GM18907 (cell line): ENCODE results near the gene ACOXL.

Experiments
- ATAC-seq: cut with Tn5 transposase; IDR thresholded peaks from one replicate; pipeline ENCODE4 v1.9.1; 2021; ENCODE audit warnings: mild to moderate bottlenecking, moderate library complexity; ENCODE audit not compliant: unreplicated experiment

ACOXL gene

DNA sequence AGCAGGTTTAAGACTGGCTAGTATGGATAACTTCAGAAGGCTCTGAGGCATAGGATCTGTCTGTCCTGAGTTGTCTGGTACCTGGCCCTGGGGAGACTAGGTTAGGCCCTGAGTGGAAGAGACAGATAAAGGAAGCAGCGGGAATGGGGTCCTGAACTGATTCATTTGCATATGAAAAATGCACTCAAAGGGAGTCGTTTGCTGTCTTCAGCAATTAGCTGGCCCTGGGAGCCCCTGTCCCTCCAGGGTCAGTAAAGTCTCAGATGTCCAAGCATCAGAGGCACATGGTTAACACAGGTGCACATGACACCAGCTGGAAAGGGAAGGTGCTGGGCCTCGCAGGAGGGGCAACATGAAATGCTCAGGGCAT, 172.4 kb downstream of the ACOXL start:
- ATAC-seq, result no peak

DNA sequence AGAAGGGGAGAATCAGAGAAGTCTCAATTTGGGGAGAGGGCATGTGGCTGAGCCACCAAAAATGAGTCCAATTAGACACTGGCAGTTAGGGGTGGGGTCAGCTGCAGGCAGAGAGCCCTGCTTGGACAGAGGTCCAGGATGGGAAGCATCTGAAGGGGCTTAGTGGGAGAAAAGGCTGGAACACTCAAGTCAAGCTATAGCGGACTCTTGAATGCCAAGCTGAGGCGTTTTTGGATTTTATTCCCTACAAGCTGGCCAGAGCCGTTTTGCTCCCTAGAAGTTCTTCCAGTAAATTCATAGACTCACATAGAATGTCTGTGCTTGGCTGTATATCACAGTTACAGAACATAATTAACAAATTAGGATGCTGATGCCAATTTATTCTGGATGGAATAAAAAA, 172.8 kb downstream of the ACOXL start:
- ATAC-seq, result no peak

DNA sequence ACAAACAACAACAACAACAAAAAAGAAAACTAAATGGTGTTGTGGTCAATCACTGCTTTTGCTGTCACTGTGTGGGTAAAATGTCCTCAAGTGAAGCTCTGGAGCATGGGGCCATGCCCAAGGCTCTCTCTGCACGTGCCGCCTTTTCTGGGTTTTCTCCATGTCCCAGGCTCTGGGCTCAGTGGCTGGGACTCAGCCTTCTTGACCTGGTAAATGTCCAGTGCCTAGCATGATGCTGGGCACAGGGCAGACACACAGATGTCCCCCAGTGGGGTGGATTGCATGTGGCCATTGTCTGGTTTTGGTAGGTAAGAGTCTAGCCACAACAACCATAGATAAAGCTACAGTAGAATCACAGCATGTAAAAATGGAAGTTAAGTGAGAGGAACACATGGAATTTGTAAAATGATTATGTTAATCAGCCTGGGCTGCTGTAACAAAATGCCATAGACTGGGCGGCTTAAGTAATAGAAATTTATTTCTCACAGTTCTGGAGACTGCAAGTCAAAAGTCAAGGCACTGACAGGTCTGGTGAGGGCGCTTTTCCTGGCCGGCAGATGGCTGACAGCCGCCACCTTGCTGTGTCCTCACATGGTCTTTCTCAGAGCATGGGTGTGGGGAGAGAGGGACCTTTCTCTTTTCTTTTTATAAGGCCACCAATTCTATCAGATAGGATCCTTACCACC, 174.4 kb downstream of the ACOXL start:
- ATAC-seq, result no peak

DNA sequence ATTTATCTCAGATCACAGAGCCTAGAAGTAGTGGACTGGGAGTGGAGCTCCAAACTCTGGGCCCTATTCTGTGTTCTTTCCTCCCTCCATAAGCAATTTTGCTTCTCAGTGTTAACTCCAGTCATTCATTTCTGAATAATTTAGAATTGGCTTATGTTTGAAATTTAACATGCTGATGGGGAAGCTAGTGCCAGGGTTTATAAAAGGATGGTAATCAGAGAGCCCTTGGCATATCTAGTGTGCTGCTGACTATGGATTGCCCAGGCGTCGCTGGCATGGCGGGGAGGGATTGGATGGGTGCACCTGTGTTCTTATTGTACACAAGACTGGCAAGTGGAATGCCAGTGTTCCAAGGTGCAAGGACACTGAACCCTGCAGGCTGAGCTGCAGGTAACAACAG, 177.1 kb downstream of the ACOXL start:
- ATAC-seq, result no peak

DNA sequence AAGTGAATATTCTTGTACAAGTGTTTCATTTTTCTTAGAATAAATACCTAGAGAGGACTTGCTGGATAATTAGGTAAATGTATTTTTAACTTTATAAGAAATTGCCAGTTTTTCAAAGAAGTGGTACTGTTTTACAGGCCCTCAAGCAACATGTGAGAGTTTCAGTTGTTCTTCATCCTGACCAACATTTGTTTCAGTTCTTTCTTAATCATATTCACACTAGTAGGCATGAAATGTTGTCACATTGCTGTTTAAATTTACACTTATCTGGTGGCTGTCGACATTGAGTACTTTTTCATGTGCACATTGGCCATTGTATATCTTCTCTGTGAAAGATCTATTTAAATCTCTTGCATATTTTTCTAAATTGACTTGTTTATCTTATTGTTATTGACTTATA, 178.1 kb downstream of the ACOXL start:
- no peak for ATAC-seq

GRCh38 chr2:110919738-110920137, 187.4 kb downstream of the ACOXL start:
- no peak for ATAC-seq

DNA sequence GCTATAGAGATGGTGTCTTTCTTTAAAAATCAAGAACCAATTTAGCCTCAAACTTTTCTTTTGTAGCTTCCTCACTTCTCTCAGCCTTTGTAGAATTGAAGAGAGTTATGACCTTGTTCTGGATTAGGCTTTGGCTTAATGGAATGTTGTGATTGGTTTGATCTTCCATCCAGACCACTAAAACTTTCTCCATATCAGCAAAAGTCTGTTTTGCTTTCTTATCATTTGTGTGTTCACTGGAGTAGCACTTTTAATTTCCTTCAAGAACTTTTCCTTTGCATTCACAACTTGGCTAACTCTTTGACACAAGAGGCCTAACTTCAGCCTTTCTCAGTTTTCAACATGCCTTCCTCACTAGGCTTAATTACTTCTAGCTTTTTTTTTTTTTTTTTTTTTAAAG, 193.1 kb downstream of the ACOXL start:
- no peak for ATAC-seq

- ATAC-seq, result no peak
Measured at GRCh38 chr2:110927526-110927925, 195.2 kb downstream of the ACOXL start.

GRCh38 chr2:110929528-110929927, 197.2 kb downstream of the ACOXL start:
- ATAC-seq, result no peak

DNA sequence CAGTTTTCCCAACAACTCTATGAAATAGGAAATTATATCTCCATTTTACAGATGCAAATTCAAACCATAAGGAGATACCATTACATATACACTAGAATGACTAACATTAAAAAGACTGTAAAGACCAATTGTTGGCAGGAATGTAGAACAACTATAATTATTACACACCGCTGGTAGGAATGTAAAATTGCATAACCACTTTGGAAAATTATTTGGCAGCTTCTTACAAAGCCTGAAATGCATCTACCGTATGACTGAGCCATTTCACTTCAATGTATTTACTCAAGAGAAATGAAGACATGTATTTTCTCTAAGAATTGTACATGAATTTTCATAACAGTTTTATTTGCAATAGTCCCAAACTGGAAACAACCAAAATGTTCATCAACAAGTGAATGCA, 199.3 kb downstream of the ACOXL start:
- no peak for ATAC-seq

DNA sequence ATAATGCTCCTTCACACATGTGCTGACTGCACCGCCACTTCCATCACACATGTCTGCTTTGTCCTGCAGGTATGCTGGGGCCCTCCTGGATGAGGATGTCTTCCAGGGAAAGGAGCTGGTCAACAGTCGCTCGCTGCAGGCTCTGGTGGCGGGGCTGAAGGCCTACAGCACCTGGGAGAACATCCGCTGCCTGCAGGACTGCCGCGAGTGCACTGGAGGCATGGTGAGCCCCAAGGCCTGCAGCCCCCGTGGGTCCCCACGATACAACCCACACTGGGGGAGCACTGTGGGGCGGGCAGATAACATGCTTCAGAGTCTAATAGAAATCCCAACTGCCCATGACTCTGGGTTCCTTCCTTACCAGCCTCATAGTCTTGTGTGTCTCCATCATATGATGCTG, 201.0 kb downstream of the ACOXL start:
- no peak for ATAC-seq

DNA sequence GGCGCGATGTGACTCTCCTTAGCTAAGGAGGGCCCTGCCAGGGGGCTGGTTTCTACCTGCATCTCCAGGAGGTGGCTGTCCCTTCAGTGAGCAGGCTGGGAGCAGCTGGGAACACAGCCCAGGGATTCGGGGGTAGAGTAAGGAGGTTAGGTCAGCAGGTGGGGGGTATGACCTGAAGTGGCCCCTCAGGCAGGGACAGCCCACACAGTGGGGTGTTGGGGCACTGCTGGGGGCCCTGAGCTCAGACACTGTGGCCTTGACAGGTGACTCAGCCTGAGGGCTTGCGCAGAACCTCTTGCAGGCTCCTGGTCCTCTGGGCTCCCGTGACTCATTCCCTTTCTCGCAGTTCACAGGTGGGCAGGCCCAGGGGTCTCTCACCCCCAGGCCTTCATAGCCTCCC, 202.6 kb downstream of the ACOXL start:
- ATAC-seq, result no peak

DNA sequence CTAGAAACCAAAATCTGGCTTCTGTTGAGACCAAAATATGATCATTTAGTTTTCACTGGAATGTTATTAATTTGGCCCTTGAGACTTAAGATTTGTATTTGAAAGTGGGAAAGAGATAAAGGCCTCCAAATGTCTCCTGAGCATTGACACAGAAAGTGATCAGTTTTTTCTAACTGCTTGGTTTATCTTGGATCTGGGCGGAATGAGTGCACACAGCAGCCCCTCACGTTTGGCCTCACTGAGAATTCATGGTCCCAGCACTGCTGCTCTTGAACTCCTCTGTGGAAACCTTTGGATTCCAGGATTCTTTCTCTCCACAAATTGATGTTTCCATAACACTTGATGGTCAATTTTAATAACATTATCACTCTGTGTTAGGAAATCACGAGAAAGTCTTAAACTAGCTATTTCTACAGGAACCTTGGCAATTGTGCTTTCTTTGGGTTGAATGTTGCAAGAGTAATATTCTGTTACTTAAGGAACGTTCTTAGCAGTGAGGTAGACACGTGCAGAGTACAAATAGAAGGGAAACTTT, 208.1 kb downstream of the ACOXL start:
- no peak for ATAC-seq

DNA sequence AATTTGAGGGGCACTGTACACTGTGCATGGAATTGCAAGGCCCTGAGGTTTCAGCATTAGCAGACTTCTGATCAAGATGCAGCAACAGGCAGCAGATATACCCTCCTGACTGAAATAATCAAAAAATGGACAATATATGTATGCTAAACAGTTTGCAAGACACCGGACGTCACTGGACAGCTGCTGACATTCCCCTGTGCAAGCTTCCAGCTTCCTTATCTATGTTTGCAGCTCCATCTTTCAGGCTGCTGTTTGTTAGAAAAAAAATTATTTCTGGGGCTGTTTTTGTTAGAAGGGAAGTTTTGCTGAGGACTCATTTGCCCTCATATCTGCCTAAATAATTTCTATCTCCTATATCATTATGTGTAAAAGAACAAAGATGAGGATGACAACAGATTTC, 208.9 kb downstream of the ACOXL start:
- no peak for ATAC-seq

- no peak for ATAC-seq
Measured at GRCh38 chr2:110943070-110943634, 210.8 kb downstream of the ACOXL start.

GRCh38 chr2:110946902-110947301, 214.5 kb downstream of the ACOXL start:
- ATAC-seq, result no peak

DNA sequence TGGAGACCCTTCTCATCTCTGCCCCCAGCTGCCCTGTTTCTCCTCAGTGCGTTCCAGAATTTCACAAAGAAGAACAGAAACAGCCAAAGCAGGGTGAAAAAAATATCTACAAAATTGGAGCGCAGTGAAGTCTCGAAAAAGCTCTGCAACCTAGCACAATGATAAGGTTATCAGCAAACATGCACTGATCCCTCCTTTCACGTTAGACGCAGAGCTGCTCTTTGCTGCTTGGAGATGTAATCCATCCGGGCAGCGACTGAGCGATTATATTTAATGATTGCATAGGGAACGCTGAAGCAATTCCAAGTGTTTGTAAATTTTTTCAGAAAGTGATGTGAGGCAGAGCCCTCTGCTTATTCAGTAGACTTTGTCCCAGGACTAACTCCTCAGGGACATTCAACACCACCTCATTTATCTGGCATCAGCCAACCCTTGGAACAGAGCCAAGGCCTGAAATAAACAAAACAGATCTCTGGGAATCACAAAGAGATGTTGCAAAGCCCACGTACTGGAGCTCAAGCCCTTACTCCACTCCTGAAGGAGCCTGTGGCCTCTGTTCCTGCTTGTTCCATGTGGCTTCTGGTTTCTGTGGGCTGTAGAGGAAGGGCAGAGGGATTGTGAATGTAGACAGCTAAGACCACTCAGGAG, 215.8 kb downstream of the ACOXL start:
- ATAC-seq, result no peak

- ATAC-seq, result no peak
Measured at GRCh38 chr2:110950281-110950680, 217.9 kb downstream of the ACOXL start.

DNA sequence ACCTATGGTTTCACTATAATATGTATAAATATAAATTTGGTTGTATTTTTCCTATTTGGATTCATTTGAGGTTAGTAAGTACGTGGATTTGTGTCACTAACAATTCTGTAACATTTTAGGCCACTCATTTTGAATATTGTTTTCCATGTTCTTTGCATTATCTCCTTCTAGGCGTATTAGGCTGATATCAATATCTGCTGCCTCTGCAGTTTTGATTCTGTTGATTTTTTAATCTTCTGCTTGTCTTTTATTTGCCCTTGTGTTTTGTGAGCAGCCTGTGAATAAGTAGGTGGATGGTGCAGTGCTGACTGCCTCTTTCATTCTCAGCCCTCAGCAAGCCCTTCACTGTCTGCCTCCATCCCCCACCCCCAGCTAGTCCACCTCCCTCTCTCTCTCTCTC, 222.7 kb downstream of the ACOXL start:
- ATAC-seq, result no peak

DNA sequence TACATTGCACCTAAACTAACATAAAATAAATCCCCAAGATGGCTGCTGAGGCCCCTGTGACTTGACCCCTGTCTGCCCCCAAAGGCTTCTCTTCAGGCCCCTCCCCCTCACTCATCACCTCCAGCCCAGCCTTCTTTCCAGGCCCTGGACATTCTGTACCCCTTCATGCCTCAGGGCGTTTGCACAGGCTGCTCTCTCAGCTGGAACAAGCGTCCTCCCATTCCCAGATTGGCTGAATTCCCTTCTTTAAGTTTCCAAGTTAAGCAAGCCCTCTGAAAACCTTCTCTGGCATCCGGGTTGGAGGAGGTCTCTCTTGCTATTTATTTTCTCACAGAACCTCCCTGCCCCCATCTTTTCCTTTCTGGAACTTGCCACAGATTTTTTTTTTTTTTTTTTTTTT, 223.2 kb downstream of the ACOXL start:
- no peak for ATAC-seq

DNA sequence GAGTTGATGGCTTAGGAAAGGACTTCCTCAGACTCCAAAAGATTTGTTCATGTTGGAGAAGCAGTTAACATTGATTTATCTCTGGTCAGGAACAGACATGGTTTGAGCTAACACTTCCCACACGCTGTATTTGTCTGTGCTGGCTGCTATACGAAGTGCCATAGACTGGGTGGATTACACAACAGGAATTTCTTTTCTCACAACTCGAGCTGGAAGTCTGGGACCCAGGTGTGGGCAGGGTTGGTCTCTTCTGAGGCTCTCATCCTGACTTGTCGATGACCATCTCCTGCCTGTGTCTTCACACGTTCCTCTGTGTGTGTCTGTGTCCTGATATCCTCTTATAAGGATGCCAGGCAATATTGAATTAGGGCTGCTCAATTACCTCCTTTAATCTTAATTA, 224.9 kb downstream of the ACOXL start:
- no peak for ATAC-seq

DNA sequence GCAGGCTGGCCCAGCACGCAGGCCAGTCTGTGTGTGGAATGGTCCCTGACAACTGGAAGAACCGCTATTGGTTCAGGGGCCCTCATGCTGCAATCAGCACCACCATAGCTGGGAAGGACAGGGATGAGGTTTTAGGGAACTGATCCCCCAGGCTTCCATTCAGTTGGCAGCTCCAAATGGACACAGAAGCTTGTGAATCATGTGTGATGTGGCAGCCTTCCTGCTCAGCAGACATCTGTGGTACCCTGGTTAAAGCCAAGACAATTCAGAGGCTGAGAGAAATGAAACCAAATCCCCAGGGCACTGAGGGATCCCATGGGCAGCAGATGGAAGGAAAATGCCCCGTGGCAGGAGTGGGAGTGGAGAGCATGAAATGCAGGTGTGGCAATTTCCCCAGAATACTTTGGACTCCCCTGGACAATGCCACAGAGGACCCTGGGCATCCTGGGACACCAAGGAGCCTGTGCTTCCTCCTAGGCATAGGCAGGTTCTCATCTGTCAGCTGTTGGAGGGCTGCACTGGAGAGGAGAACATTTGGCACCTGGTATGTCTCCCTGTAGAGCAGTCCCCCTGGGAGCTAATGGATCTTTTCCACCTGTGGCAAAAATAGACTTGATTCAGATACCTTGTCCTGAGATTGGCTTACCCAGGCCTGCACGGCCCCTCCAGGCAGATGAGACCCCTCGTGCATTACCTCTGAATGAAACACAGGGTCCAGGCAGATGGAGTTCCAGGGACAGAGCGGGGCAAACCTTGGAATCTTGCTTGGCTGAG, 226.2 kb downstream of the ACOXL start:
- ATAC-seq, result no peak
